GM12873 (cell line): ENCODE measurements around the gene AMPD1.

Source experiments
- CTCF ChIP-seq: IDR thresholded peaks from 2 replicates; pipeline ENCODE4 v1.5.1; 2012; ENCODE audit warnings: low read depth, mild to moderate bottlenecking, moderate library complexity, low read length, control low read depth; ENCODE audit not compliant: insufficient read depth; ENCODE audit errors: missing control alignments

Gene AMPD1

DNA sequence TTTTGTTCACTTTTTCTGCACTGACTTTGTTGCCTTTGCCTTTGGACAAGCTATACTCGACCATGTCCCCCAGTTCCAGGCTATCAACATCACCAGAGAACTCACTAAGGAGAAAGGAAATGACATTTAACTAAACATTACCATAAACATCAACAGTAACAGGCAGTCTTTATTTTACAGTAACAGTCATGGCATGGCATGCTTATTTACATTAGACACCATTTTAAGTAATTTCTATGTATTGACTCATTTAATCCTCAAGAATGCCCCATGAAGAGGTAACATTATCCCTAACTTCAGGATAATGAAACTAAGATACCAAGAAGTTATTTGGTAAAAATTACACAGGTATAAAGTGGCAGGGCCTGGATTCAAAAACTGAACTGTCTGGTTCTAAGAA, 29.9 kb upstream of the AMPD1 start:
- TF ChIP-seq CTCF = no peak

DNA sequence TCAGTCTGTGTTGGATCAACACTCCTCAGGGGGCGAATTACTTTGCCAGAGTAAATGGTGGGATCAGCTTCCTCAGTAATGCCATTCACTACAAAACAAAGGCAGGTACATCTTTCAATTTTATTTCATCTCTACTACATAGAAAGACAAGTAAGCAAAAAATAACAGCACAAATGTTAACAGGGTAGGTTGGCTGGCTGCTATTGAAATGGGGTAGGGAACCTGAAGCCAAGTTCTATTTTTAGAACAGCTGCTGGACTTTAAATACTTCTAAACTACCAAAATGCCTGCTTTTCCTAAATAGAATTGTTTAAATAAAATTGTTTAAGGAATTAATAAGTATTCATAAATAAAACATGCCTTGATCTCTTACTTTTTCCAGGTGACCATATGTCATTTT, 28.6 kb upstream of the AMPD1 start:
- no peak for TF ChIP-seq CTCF

GRCh38 chr1:114723457-114723856, 28.1 kb upstream of the AMPD1 start:
- no peak for TF ChIP-seq CTCF

GRCh38 chr1:114720492-114720891, 25.1 kb upstream of the AMPD1 start:
- no peak for TF ChIP-seq CTCF

DNA sequence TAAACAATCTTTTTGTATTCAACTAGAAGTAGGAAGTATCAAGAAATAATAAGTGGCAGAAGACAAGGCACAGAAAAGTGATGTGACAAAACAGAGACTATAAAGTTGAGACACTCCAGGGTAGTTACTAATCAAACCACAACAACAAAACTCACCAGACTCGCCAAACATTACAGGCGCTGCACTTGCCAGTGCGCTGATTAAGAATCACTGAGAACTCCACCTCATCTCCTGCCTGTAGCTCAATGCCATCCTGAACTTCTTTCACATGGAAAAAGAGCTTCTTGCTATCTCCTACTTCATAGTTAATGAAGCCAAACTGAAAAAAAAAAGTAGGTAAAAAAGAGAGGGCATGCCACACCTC, 24.1 kb upstream of the AMPD1 start:
- no peak for TF ChIP-seq CTCF

- TF ChIP-seq CTCF = no peak
These were observed 23.5 kb upstream of the AMPD1 start for GRCh38 chr1:114718661-114719423.

DNA sequence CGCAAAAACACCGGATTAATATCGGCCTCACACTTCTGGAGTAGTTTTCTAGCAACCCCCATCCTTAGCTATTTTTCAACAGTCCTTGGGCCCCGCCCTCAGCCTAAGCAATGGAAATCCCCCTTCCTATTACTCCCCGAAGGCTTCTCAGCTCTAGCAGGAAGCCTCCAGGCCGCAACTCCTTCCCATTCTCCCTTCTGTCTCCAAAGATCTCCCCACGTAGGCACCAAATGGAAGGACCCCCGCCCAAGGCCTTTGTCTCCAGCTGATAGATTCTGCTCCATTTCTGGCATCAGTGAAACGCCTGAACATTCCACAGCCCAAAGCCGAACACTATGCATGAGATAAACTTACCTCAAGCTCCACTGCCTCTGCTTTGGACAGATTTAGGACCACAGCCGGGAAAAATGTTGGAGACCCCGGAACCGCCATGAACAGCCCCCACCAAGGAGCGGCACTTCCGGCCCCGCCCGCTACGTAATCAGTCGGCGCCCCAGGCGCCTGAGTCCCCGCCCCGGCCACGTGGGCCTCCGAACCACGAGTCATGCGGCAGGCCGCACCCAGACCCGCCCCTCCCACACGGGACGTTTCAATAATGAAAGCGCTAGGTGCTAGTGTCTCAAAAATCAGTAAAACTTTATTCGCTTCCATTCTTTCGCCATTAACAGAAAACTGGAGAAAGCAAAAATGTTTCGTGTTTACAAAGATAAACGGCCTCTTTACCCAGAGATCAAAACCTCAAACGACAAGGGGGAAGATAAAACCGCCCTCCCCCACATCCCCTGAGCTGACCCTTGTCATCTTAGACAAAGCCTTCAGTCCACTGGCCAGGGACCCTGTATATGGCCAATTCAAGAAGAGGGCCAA, 21.2 kb upstream of the AMPD1 start, which contains the start of gene NRAS:
TSS of gene NRAS (minus strand) at position 468 of the 867 bp plus-strand sequence. CDS start 611 bp downstream, outside the sequence.
- TF ChIP-seq CTCF = no peak
